Neural cell (in vitro differentiated cells): ENCODE data around the gene EYA2. TPM values are rescaled to one million over a fixed set of nuclear protein-coding genes. Genes with fewer than 3 reads are reported as not detected.

ENCODE experiments used
- H2AFZ ChIP-seq: fragments of 200-600, 300-800 bp; sonication (generic), shearing (Covaris generic); 2 replicates; pipeline ENCODE4 v1.6.0; 2014; ENCODE audit warnings: low read depth, mild to moderate bottlenecking, antibody characterized with exemption, low read length, moderate library complexity
- H3F3A ChIP-seq: fragments of 200-600 bp; shearing (Covaris generic); 2 replicates; pipeline ENCODE4 v1.6.1; 2016; ENCODE audit warnings: mild to moderate bottlenecking, moderate library complexity, mixed read lengths, antibody characterized with exemption, low read length; ENCODE audit not compliant: insufficient read depth, poor library complexity, severe bottlenecking
- H3K27ac ChIP-seq: fragments of 200-600, 300-800 bp; sonication (generic), shearing (Covaris generic); 2 replicates; pipeline ENCODE4 v1.5.1; 2014; ENCODE audit warnings: mild to moderate bottlenecking, low read length, moderate library complexity
- H3K27me3 ChIP-seq: fragments of 300-800, 200-600 bp; sonication (generic), shearing (Covaris generic); 2 replicates; pipeline ENCODE4 v1.6.0; 2014; ENCODE audit warnings: mild to moderate bottlenecking, low read depth, low read length, moderate library complexity; ENCODE audit not compliant: insufficient read depth
- H3K36me3 ChIP-seq: fragments of 300-800, 200-600 bp; sonication (generic), shearing (Covaris generic); 2 replicates; pipeline ENCODE4 v1.5.1; 2014; ENCODE audit warnings: mild to moderate bottlenecking, antibody characterized with exemption, low read length, moderate library complexity; ENCODE audit not compliant: insufficient read depth
- H3K4me2 ChIP-seq: fragments of 300-800, 200-600 bp; sonication (generic), shearing (Covaris generic); 2 replicates; pipeline ENCODE4 v1.6.0; 2014; ENCODE audit warnings: mild to moderate bottlenecking, low read length
- H3K4me3 ChIP-seq: fragments of 300-800, 200-600 bp; sonication (generic), shearing (Covaris generic); 2 replicates; pipeline ENCODE4 v1.5.1; 2014; ENCODE audit warnings: mild to moderate bottlenecking, low read length, moderate library complexity
- H3K79me2 ChIP-seq: fragments of 200-600 bp; shearing (Covaris generic); replicated peaks from 2 replicates; pipeline ENCODE4 v1.6.0; 2014; ENCODE audit warnings: mild to moderate bottlenecking, low read length, moderate library complexity; ENCODE audit not compliant: insufficient read depth
- H3K9ac ChIP-seq: fragments of 300-800, 200-600 bp; sonication (generic), shearing (Covaris generic); 2 replicates; pipeline ENCODE4 v1.6.1; 2016; ENCODE audit warnings: mild to moderate bottlenecking, low read length, mixed read lengths
- H3K9me2 ChIP-seq: fragments of 200-600 bp; shearing (Covaris generic); 2 replicates; pipeline ENCODE4 v1.6.1; 2016; ENCODE audit warnings: mild to moderate bottlenecking, low read length, mixed read lengths; ENCODE audit not compliant: insufficient read depth
- H3K9me3 ChIP-seq: fragments of 200-600, 300-800 bp; sonication (generic), shearing (Covaris generic); 2 replicates; pipeline ENCODE4 v1.6.1; 2016; ENCODE audit warnings: mild to moderate bottlenecking, mixed run types, low read length, moderate library complexity, mixed read lengths
- H4K20me1 ChIP-seq: fragments of 200-600 bp; shearing (Covaris generic); 2 replicates; pipeline ENCODE4 v1.6.1; 2016; ENCODE audit warnings: mild to moderate bottlenecking, mixed run types; ENCODE audit not compliant: insufficient read depth
- CTCF ChIP-seq: fragments of 450-650 bp; IDR thresholded peaks from 2 replicates; pipeline ENCODE4 v1.5.1; 2014; ENCODE audit warnings: antibody characterized with exemption, mild to moderate bottlenecking, moderate library complexity; ENCODE audit not compliant: poor library complexity, severe bottlenecking
- EP300 ChIP-seq: fragments of 450-650 bp; conservative IDR thresholded peaks from 2 replicates; pipeline ENCODE4 v1.6.1; 2014; ENCODE audit warnings: antibody characterized with exemption, mild to moderate bottlenecking, moderate library complexity; ENCODE audit not compliant: poor library complexity, severe bottlenecking
- EZH2 ChIP-seq: fragments of 200-600, 300-800 bp; shearing (Covaris generic), sonication (generic); IDR thresholded peaks from 2 replicates; pipeline ENCODE4 v1.6.1; 2014; ENCODE audit warnings: antibody characterized with exemption, low read length, borderline replicate concordance, mild to moderate bottlenecking; ENCODE audit not compliant: insufficient read depth, poor library complexity, severe bottlenecking
- MXI1 ChIP-seq: fragments of 450-650 bp; conservative IDR thresholded peaks from 2 replicates; pipeline ENCODE4 v1.6.1; 2014; ENCODE audit warnings: antibody characterized with exemption, mild to moderate bottlenecking; ENCODE audit not compliant: poor library complexity, severe bottlenecking
- POLR2AphosphoS5 ChIP-seq: IDR thresholded peaks from 2 replicates; pipeline ENCODE4 v1.6.1; 2012
- RAD21 ChIP-seq: fragments of 450-650 bp; conservative IDR thresholded peaks from 2 replicates; pipeline ENCODE4 v1.6.1; 2014; ENCODE audit warnings: antibody characterized with exemption, mild to moderate bottlenecking, moderate library complexity
- REST ChIP-seq: IDR thresholded peaks from 2 replicates; pipeline ENCODE4 v1.6.1; 2012; ENCODE audit warnings: borderline replicate concordance
- SMC3 ChIP-seq: fragments of 450-650 bp; conservative IDR thresholded peaks from 2 replicates; pipeline ENCODE4 v1.6.1; 2014; ENCODE audit warnings: antibody characterized with exemption, mild to moderate bottlenecking, moderate library complexity; ENCODE audit not compliant: poor library complexity
- TAF1 ChIP-seq: IDR thresholded peaks from 2 replicates; pipeline ENCODE4 v1.6.1; 2012; ENCODE audit warnings: low read depth
- polyA plus RNA-seq: library from polyadenylated mRNA; depleted of rRNA; stranded (reverse); fragments of >200 nt; gene quantifications from 2 replicates; pipeline ENCODE4 v1.2.3, GENCODE V29; 2014

The EYA2 gene
- polyA plus RNA-seq, 1 donor from 2014 or later: 0.88 TPM

- Histone ChIP-seq H3K27me3 (peaks cover 17% of the 10 kb centered on the region), H2AFZ (no peak overlapping the region), H3K9me3 (peaks cover 5% of the 10 kb centered on the region), H3K36me3 (no peaks in the 10 kb centered on the region), H3F3A (no peaks in the 10 kb centered on the region), H3K27ac (no peak overlapping the region), H3K4me3 (no peak overlapping the region), H4K20me1 (no peaks in the 10 kb centered on the region), H3K9ac (no peak overlapping the region), H3K9me2 (no peaks in the 10 kb centered on the region), H3K4me2 (no peak overlapping the region), H3K79me2 (no peaks in the 10 kb centered on the region)
- no peak for TF ChIP-seq RAD21
- TF ChIP-seq CTCF: no peak
- TF ChIP-seq EZH2: no peak
- TF ChIP-seq EP300: no peak
- TF ChIP-seq MXI1: no peak
- no peak for TF ChIP-seq SMC3
- TF ChIP-seq REST: no peak
- TF ChIP-seq TAF1: no peak
- TF ChIP-seq POLR2AphosphoS5: no peak
Measured at GRCh38 chr20:46890682-46891081, 4.0 kb upstream of the EYA2 start.

- H3K9me2 ChIP-seq: no peaks in the 10 kb centered on the region
- H3K4me2 ChIP-seq: no peak overlapping the region
- TF ChIP-seq MXI1 (no peak), TAF1 (no peak), SMC3 (no peak), CTCF (no peak), REST (no peak), EP300 (no peak), POLR2AphosphoS5 (no peak), EZH2 (no peak), RAD21 (no peak)
- H3K79me2 ChIP-seq: no peaks in the 10 kb centered on the region
- no peaks in the 10 kb centered on the region for H3K36me3 ChIP-seq
- no peak overlapping the region for H2AFZ ChIP-seq
- no peaks in the 10 kb centered on the region for H4K20me1 ChIP-seq
- no peak overlapping the region for H3K9ac ChIP-seq
- no peaks in the 10 kb centered on the region for H3F3A ChIP-seq
- H3K9me3 ChIP-seq: peaks cover 5% of the 10 kb centered on the region
- H3K27me3 ChIP-seq: peaks cover 41% of the 10 kb centered on the region
- no peak overlapping the region for H3K27ac ChIP-seq
- H3K4me3 ChIP-seq: no peak overlapping the region
Measured at GRCh38 chr20:46893051-46893450, 1.6 kb upstream of the EYA2 start.
